ENCODE results near the gene AFG3L2.

The AFG3L2 gene

GRCh38 chr18:12324991-12325725 lies 51.9 kb downstream of the AFG3L2 start:
- no peak for DNase-seq (ENCODE audit: low spot score)

GRCh38 chr18:12321333-12321732 lies 55.7 kb downstream of the AFG3L2 start:
- no peak for DNase-seq (ENCODE audit: low spot score)

- no peak for DNase-seq (ENCODE audit: low spot score)
Measured at GRCh38 chr18:12318857-12319256, 58.2 kb downstream of the AFG3L2 start.

- DNase-seq (ENCODE audit: low spot score) = no peak
Measured at GRCh38 chr18:12318334-12318697, 58.7 kb downstream of the AFG3L2 start.

GRCh38 chr18:12317664-12318333 lies 59.2 kb downstream of the AFG3L2 start:
- peak; percentile 29 for DNase-seq (ENCODE audit: low spot score)

GRCh38 chr18:12315911-12316310 lies 61.1 kb downstream of the AFG3L2 start:
- peak; percentile 93 for DNase-seq (ENCODE audit: low spot score)

- DNase-seq (ENCODE audit: low spot score) = peak; percentile 84
Measured at GRCh38 chr18:12315490-12315889, 61.5 kb downstream of the AFG3L2 start.

- DNase-seq (ENCODE audit: low spot score) = no peak
Measured at GRCh38 chr18:12314591-12315305, 62.3 kb downstream of the AFG3L2 start.

- DNase-seq (ENCODE audit: low spot score) = no peak
Measured at GRCh38 chr18:12313530-12314245, 63.3 kb downstream of the AFG3L2 start.

- no peak for DNase-seq (ENCODE audit: low spot score)
Measured at GRCh38 chr18:12312976-12313375, 64.1 kb downstream of the AFG3L2 start.

- no peak for DNase-seq (ENCODE audit: low spot score)
Measured at GRCh38 chr18:12310762-12311161, 66.3 kb downstream of the AFG3L2 start.

GRCh38 chr18:12309683-12310198 lies 67.3 kb downstream of the AFG3L2 start:
- DNase-seq (ENCODE audit: low spot score) = no peak

GRCh38 chr18:12308386-12309100 lies 68.5 kb downstream of the AFG3L2 start:
- peak; percentile 79 for DNase-seq (ENCODE audit: low spot score)

GRCh38 chr18:12307701-12308385 lies 69.2 kb downstream of the AFG3L2 start, which contains the start of gene TUBB6:
TSS of gene TUBB6 (plus strand) at chr18:12308241. CDS start at chr18:12308293, 52 bp downstream.
- DNase-seq (ENCODE audit: low spot score) = peak; percentile 53

- DNase-seq (ENCODE audit: low spot score) = peak; percentile 47
Measured at GRCh38 chr18:12306752-12307700, 70.0 kb downstream of the AFG3L2 start.

- DNase-seq (ENCODE audit: low spot score) = peak; percentile 29
Measured at GRCh38 chr18:12305930-12306629, 70.9 kb downstream of the AFG3L2 start.

- no peak for DNase-seq (ENCODE audit: low spot score)
Measured at GRCh38 chr18:12305211-12305610, 71.8 kb downstream of the AFG3L2 start.

GRCh38 chr18:12304351-12305210 lies 72.4 kb downstream of the AFG3L2 start:
- DNase-seq (ENCODE audit: low spot score) = no peak

Data from hematopoietic multipotent progenitor cell treated with erythropoietin and hydrocortisone succinate and interleukin-3 and kit ligand, for 15 days (in vitro differentiated cells).